Endometrium (tissue), 2 donors: ENCODE results near the gene NDST1.

ENCODE experiments used
- FAIRE-seq: peaks from 2 replicates; lab custom pipeline; 2012; peaks lifted over from hg19 to GRCh38; lab: Jason Lieb, UNC
- donor health status: control.
- donor health status: control.

Gene NDST1

DNA sequence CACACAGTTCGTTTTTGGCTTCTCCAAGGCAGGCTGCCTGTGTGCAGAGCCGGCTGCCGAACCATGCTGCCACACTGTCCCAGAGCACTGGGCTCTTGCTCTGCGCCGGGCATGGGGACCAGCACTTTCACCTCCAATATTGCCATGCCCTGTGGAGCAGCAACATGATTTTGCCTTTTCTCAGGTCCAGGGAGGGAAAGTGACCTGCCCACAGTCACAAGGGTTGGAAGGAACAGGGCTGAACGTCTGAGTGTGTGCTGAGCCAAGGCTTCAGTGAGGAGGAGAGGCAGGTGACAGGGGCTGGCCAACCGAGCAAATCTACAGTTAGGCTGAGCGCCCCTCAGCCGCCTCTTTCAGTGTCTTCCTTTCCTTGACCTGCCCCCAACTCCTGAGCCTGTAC lies 98.5 kb downstream of the NDST1 start:
- FAIRE-seq = no peak

DNA sequence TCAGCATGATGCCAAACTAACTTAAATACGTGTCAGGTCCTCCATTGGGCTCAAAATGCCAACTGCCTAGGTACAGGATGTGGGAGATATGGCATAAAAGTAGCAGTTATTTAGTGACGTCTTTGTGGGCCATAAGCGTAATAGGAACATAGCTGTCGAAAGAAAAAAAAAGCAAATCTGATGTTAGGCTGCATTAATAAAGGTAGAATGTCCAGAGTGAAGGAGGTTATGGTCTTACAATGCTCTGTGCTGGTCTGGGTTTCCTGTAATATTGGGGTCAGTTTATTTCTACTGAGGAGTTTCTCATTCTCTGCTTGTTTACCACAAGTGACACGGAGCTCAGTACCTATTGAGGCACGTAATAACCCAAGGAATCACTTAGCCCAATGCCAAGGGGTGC lies 99.2 kb downstream of the NDST1 start:
- FAIRE-seq = no peak
